GM23338 (cell line): Measurements from ENCODE around the gene TRPM1.

ENCODE experiments used
- CREB1 ChIP-seq: fragments of 250-450 bp; sonication (Bioruptor Pico); IDR thresholded peaks from 2 replicates; pipeline ENCODE4 v1.5.0; 2020; ENCODE audit warnings: low read depth, mild to moderate bottlenecking, moderate library complexity
- CTCF ChIP-seq, 2 experiments: fragments of 200-600 bp in 1 of 2; sonication (generic) in 1 of 2; conservative IDR thresholded peaks; 2 replicates each; pipeline versions ENCODE4 v1.5.1 to v1.6.1; 2016 to 2017; ENCODE audit warnings: antibody characterized with exemption in 2 of 2, low read depth in 2 of 2, mild to moderate bottlenecking in 2 of 2, moderate library complexity in 1 of 2
- EZH2 ChIP-seq: fragments of 200-600 bp; sonication (generic); IDR thresholded peaks from one replicate; pipeline ENCODE4 v1.8.0; 2017; ENCODE audit warnings: antibody characterized with exemption, mild to moderate bottlenecking, low read depth; ENCODE audit not compliant: unreplicated experiment
- EZH2phosphoT487 ChIP-seq: fragments of 200-600 bp; sonication (generic); IDR thresholded peaks from one replicate; pipeline ENCODE4 v1.8.1; 2018; ENCODE audit warnings: antibody characterized with exemption; ENCODE audit not compliant: unreplicated experiment
- JUNB ChIP-seq: IDR thresholded peaks from one replicate; pipeline ENCODE4 v1.6.1; 2016; ENCODE audit warnings: antibody characterized with exemption; ENCODE audit not compliant: unreplicated experiment
- NANOG ChIP-seq: IDR thresholded peaks from 2 replicates; pipeline ENCODE4 v1.6.1; 2016; ENCODE audit warnings: antibody characterized with exemption, borderline replicate concordance
- POLR2AphosphoS5 ChIP-seq: IDR thresholded peaks from 2 replicates; pipeline ENCODE4 v1.6.1; 2016; ENCODE audit warnings: antibody characterized with exemption, low read depth
- REST ChIP-seq: IDR thresholded peaks from one replicate; pipeline ENCODE4 v1.6.1; 2018; ENCODE audit warnings: antibody characterized with exemption; ENCODE audit not compliant: unreplicated experiment
- TF ChIP-seq, protein P1 (sequence below): IDR thresholded peaks from 2 replicates; pipeline ENCODE4 v1.6.1; 2016; ENCODE audit warnings: antibody characterized with exemption

DNA sequence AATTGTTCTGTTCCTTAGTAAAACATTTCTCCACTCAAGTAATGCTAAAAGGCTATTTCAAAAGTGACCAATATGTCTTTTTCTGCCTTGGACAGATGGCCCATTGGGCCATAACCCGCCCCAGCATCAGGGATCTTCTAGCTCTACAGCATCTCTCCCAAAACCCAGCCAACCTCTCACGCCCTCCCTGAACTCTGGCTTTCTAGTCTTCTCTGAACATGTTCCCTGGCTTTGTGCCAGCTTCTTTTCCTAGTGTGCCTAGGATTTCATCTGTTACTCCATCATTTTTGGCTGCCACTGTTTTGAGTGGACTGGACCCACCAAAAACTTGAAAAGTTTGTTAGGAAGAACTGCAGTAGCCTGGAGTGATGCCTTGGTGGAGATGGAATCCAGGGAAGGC is 30.7 kb downstream of the TRPM1 start:
- TF ChIP-seq CTCF (conservative IDR thresholded peaks at IDR 0.05; ENCODE audit: low read depth in 2 of 2) = no peak
- TF ChIP-seq JUNB = no peak
- TF ChIP-seq POLR2AphosphoS5 = no peak
- TF ChIP-seq EZH2 = no peak
- no peak for TF ChIP-seq CREB1
- no peak for TF ChIP-seq EZH2phosphoT487
- TF ChIP-seq, protein P1, sequence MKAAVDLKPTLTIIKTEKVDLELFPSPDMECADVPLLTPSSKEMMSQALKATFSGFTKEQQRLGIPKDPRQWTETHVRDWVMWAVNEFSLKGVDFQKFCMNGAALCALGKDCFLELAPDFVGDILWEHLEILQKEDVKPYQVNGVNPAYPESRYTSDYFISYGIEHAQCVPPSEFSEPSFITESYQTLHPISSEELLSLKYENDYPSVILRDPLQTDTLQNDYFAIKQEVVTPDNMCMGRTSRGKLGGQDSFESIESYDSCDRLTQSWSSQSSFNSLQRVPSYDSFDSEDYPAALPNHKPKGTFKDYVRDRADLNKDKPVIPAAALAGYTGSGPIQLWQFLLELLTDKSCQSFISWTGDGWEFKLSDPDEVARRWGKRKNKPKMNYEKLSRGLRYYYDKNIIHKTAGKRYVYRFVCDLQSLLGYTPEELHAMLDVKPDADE = no peak
- no peak for TF ChIP-seq REST
- TF ChIP-seq NANOG = no peak
